GM12892 (cell line): ENCODE measurements around the gene PEX14.

Experiments
- POLR2A ChIP-seq: IDR thresholded peaks from 2 replicates; pipeline ENCODE4 v1.6.1; 2011; ENCODE audit warnings: low read depth, low read length, control low read depth
- TAF1 ChIP-seq: IDR thresholded peaks from 2 replicates; pipeline ENCODE4 v1.6.1; 2011; ENCODE audit warnings: low read depth, mild to moderate bottlenecking, control low read depth, low read length, borderline replicate concordance

DNA sequence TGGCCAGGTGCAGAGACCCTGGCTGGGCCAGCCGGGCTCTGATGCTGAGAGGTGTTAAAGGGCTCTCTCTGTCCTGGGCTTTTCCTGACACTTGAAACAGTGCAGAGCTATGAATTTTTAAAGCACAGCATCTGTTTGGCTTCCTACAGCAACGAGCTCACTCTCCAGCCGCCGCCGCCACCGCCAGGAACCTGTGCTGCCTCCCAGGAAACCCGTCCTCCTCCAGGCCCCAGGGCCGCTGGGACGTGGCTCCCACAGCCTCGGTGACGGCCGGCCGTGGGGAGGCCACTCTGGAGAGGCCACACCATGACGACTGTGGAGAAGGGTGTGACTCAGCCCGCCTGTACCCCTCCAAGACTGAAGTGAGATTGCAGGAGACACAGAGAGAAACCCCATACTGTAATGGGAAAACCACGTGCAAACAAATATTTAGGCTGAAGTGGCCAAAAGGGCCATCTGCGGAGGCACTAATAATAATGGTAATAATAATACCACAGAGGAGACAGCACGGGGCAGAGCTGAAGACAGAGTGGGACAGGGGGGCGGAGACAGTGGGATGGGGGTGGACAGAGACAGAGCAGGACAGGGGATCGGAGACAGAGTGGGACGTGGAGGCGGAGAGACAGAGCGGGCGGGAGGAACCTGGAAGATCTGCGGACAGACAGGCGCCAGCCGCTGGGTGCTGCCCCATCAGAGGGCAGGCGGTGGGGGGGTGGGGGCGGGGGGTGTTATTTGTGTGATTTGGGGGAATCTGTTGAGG lies 182.5 kb downstream of the PEX14 start:
- TF ChIP-seq TAF1 (no peak), POLR2A (no peak)
